MM.1S (cell line): Measurements from ENCODE around the gene TGM3.
"Not testable (repeated sequence)": the region's sequence is repeated elsewhere in the genome, so short reads cannot be mapped to it uniquely, and the experiment has no call there.

ENCODE experiments used
- DNase-seq: peaks from one replicate; pipeline ENCODE4 v3.0.0-alpha.2; 2015
- H2AFZ ChIP-seq: fragments of 300-600 bp; sonication (generic); 2 replicates; pipeline ENCODE4 v1.6.0; 2016; ENCODE audit warnings: antibody characterized with exemption, low read length
- H3F3A ChIP-seq: fragments of 300-600 bp; sonication (generic); 2 replicates; pipeline ENCODE4 v1.6.1; 2016; ENCODE audit warnings: mild to moderate bottlenecking, antibody characterized with exemption, low read length, moderate library complexity, mixed read lengths; ENCODE audit not compliant: insufficient read depth
- H3K27ac ChIP-seq: fragments of 300-600 bp; sonication (generic); 2 replicates; pipeline ENCODE4 v1.5.1; 2016; ENCODE audit warnings: mild to moderate bottlenecking, low read length
- H3K27me3 ChIP-seq: fragments of 300-600 bp; sonication (generic); replicated peaks from 2 replicates; pipeline ENCODE4 v1.6.0; 2016; ENCODE audit warnings: low read length; ENCODE audit not compliant: insufficient read depth
- H3K36me3 ChIP-seq: fragments of 300-600 bp; sonication (generic); replicated peaks from 2 replicates; pipeline ENCODE4 v1.6.1; 2016; ENCODE audit warnings: mild to moderate bottlenecking, low read length, mixed read lengths; ENCODE audit not compliant: insufficient read depth
- H3K4me1 ChIP-seq: fragments of 300-600 bp; sonication (generic); 2 replicates; pipeline ENCODE4 v1.6.1; 2016; ENCODE audit warnings: low read length, mixed read lengths
- H3K4me2 ChIP-seq: fragments of 300-600 bp; sonication (generic); 2 replicates; pipeline ENCODE4 v1.6.0; 2016; ENCODE audit warnings: low read depth, low read length
- H3K4me3 ChIP-seq: fragments of 300-600 bp; sonication (generic); 2 replicates; pipeline ENCODE4 v1.5.1; 2016; ENCODE audit warnings: low read length, mixed read lengths
- H3K79me2 ChIP-seq: fragments of 300-600 bp; sonication (generic); 2 replicates; pipeline ENCODE4 v1.6.1; 2016; ENCODE audit warnings: mixed run types, low read length, mixed read lengths
- H3K9ac ChIP-seq: fragments of 300-600 bp; sonication (generic); 2 replicates; pipeline ENCODE4 v1.6.1; 2016; ENCODE audit warnings: low read length, mixed read lengths
- H3K9me2 ChIP-seq: fragments of 300-600 bp; sonication (generic); replicated peaks from 2 replicates; pipeline ENCODE4 v1.6.1; 2016; ENCODE audit warnings: mild to moderate bottlenecking, low read length, mixed read lengths; ENCODE audit not compliant: insufficient read depth
- H3K9me3 ChIP-seq: fragments of 300-600 bp; sonication (generic); replicated peaks from 2 replicates; pipeline ENCODE4 v1.6.1; 2016; ENCODE audit warnings: mild to moderate bottlenecking, low read length, mixed read lengths; ENCODE audit not compliant: insufficient read depth
- H4K20me1 ChIP-seq: fragments of 300-600 bp; sonication (generic); 2 replicates; pipeline ENCODE4 v1.6.1; 2016; ENCODE audit warnings: mild to moderate bottlenecking, low read length, moderate library complexity, mixed read lengths; ENCODE audit not compliant: insufficient read depth
- EZH2 ChIP-seq: fragments of 300-600 bp; sonication (generic); optimal IDR thresholded peaks from 2 replicates; pipeline ENCODE3; 2017; ENCODE audit warnings: low read depth, mild to moderate bottlenecking, antibody characterized with exemption, low read length, mixed read lengths
- EZH2phosphoT487 ChIP-seq: fragments of 300-600 bp; sonication (generic); IDR thresholded peaks from 2 replicates; pipeline ENCODE4 v1.6.1; 2018; ENCODE audit warnings: antibody characterized with exemption, low read length
- TF ChIP-seq, protein P1 (sequence below): fragments of 300-600 bp; sonication (generic); IDR thresholded peaks from 2 replicates; pipeline ENCODE4 v1.5.1; 2016; ENCODE audit warnings: antibody characterized with exemption, low read length, mixed read lengths

Gene TGM3

DNA sequence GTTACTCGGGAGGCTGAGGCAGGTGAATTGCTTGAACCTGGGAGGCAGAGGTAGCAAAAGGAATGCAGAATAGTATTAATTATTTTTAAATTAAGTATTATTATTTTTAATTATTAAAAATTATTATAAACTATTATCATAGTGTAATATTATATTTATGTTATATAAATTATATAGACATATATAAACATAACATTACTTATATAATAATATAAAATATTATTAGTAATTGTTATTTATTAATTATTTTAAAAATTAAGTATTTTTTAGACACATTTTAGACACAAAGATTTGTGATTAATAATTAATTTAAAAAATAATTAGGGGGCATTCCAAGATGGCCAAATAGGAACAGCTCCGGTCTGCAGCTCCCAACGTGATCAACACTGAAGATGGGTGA lies 31.7 kb upstream of the TGM3 start:
- no peak for TF ChIP-seq EZH2phosphoT487
- no peak for TF ChIP-seq EZH2
- TF ChIP-seq, protein P1, sequence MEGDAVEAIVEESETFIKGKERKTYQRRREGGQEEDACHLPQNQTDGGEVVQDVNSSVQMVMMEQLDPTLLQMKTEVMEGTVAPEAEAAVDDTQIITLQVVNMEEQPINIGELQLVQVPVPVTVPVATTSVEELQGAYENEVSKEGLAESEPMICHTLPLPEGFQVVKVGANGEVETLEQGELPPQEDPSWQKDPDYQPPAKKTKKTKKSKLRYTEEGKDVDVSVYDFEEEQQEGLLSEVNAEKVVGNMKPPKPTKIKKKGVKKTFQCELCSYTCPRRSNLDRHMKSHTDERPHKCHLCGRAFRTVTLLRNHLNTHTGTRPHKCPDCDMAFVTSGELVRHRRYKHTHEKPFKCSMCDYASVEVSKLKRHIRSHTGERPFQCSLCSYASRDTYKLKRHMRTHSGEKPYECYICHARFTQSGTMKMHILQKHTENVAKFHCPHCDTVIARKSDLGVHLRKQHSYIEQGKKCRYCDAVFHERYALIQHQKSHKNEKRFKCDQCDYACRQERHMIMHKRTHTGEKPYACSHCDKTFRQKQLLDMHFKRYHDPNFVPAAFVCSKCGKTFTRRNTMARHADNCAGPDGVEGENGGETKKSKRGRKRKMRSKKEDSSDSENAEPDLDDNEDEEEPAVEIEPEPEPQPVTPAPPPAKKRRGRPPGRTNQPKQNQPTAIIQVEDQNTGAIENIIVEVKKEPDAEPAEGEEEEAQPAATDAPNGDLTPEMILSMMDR, result no peak
- H3F3A ChIP-seq, result no peaks in the 10 kb centered on the region
- H3K4me1 ChIP-seq, result no peaks in the 10 kb centered on the region
- no peak overlapping the region for H3K9ac ChIP-seq
- no peak for DNase-seq
- H3K4me2 ChIP-seq, result no peak overlapping the region
- no peak overlapping the region for H2AFZ ChIP-seq
- no peak overlapping the region for H3K4me3 ChIP-seq
- no peaks in the 10 kb centered on the region for H3K27me3 ChIP-seq
- no peaks in the 10 kb centered on the region for H4K20me1 ChIP-seq
- H3K9me3 ChIP-seq, result no peaks in the 10 kb centered on the region
- H3K79me2 ChIP-seq, result no peaks in the 10 kb centered on the region
- no peaks in the 10 kb centered on the region for H3K9me2 ChIP-seq
- no peak overlapping the region for H3K27ac ChIP-seq
- no peaks in the 10 kb centered on the region for H3K36me3 ChIP-seq

DNA sequence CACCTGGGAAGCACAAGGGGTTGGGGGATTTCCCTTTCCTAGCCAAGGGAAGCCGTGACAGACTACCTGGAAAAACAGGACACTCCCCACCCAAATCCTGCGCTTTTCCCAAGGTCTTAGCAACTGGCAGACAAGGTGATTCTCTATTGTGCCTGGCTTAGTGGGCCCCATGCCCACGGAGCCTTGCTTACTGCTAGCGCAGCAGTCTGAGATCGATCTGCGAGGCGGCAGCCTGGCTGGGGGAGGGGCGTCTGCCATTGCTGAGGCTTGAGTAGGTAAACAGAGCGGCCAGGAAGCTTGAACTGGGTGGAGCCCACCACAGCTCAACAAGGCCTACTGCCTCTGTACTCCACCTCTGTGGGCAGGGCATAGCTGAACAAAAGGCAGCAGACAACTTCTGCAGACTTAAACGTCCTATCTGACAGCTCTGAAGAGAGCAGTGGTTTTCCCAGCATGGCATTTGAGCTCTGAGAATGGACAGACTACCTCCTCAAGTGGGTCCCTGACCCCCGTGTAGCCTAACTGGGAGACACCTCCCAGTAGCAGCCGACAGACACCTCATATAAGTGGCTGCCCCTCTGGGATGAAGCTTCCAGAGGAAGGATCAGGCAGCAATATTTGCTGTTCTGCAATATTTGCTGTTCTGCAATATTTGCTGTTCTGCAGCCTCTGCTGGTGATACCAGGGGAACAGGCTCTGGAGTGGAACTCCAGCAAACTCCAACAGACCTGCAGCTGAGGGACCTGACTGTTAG lies 31.0 kb upstream of the TGM3 start:
- not testable (repeated sequence) for H3K79me2 ChIP-seq, DNase-seq, H3K9me2 ChIP-seq, H3F3A ChIP-seq, H3K4me1 ChIP-seq, H3K9ac ChIP-seq, H3K4me2 ChIP-seq, H3K27ac ChIP-seq, H4K20me1 ChIP-seq, H3K27me3 ChIP-seq, H2AFZ ChIP-seq, H3K9me3 ChIP-seq, H3K4me3 ChIP-seq, H3K36me3 ChIP-seq

DNA sequence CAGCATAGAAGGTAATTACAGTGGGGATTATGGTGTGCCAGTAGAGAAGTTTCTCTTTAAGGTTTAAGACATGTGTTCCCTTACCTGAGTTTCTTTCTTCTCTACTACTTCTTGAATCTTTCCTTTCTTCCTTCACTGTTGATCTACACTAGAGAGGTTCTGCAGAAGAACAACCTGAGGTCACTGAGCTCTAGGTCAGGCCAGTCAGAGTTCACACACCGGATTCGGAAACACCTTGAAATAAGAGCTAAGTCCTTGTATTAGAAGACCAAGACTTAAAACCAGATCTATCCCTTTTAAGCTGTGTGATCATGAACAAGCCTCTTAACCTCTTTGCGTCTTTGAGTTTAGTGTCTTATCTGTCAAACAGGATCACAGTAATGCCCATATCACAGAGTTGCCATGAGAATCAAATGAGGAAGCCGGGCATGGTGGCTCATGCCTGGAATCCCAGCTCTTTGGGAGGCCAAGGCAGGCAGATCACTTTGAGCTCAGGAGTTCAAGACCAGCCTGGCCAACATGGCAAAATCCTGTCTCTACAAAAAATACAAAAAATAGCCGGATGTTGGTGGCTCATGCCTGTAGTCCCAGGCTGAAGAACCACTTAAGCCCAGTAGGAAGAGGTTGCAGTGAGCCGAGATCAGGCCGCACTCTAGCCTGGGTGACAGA lies 22.0 kb upstream of the TGM3 start:
- H3K79me2 ChIP-seq, result no peaks in the 10 kb centered on the region
- H3K9me3 ChIP-seq, result no peaks in the 10 kb centered on the region
- no peak overlapping the region for H3K4me3 ChIP-seq
- no peaks in the 10 kb centered on the region for H3K27me3 ChIP-seq
- no peak overlapping the region for H3K9ac ChIP-seq
- no peak overlapping the region for H3K4me2 ChIP-seq
- no peaks in the 10 kb centered on the region for H3K9me2 ChIP-seq
- H2AFZ ChIP-seq, result no peak overlapping the region
- H3K36me3 ChIP-seq, result no peaks in the 10 kb centered on the region
- no peaks in the 10 kb centered on the region for H3F3A ChIP-seq
- TF ChIP-seq EZH2phosphoT487 (no peak), EZH2 (no peak)
- TF ChIP-seq, protein P1, result no peak
- no peak for DNase-seq
- no peaks in the 10 kb centered on the region for H4K20me1 ChIP-seq
- no peak overlapping the region for H3K27ac ChIP-seq
- H3K4me1 ChIP-seq, result no peaks in the 10 kb centered on the region

DNA sequence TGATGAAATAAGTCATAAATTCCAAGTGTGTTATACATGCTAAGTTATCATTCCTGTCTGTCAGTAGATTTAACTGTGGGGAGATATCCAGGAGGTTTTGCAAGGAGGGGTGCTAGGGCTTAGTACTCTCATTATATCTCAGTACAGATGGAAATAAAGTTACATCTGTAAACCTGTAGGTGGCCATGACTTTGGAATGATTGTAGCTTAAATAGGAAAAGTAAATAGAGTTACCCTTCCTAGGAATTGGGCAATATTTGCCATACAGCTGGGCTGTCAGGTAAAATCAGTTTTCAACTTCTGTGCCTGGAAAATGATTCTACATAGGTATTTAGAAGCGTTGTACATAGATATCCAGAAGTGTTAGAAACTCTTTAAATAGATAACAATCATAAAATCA lies 19.8 kb upstream of the TGM3 start:
- no peaks in the 10 kb centered on the region for H3K9me2 ChIP-seq

More for the DNA sequence above, 19.8 kb upstream of the TGM3 start:
- Histone ChIP-seq H3K4me2 (no peak overlapping the region), H3K27ac (no peak overlapping the region), H3K36me3 (no peaks in the 10 kb centered on the region), H4K20me1 (no peaks in the 10 kb centered on the region), H3K9ac (no peak overlapping the region), H3K4me3 (no peak overlapping the region), H2AFZ (no peak overlapping the region), H3K4me1 (no peaks in the 10 kb centered on the region), H3K79me2 (no peaks in the 10 kb centered on the region), H3F3A (no peaks in the 10 kb centered on the region), H3K9me3 (no peaks in the 10 kb centered on the region), H3K27me3 (no peaks in the 10 kb centered on the region)
- no peak for DNase-seq
- TF ChIP-seq EZH2, result no peak
- TF ChIP-seq, protein P1, result no peak
- no peak for TF ChIP-seq EZH2phosphoT487
